ENCODE data around the gene BMPER. TPM values are rescaled to one million over a fixed set of nuclear protein-coding genes. Genes with fewer than 3 reads are reported as not detected.

Gene BMPER
- total RNA-seq, 4 donors from 2014 or later: 1.0 to 12.4 (median 6.1) TPM

DNA sequence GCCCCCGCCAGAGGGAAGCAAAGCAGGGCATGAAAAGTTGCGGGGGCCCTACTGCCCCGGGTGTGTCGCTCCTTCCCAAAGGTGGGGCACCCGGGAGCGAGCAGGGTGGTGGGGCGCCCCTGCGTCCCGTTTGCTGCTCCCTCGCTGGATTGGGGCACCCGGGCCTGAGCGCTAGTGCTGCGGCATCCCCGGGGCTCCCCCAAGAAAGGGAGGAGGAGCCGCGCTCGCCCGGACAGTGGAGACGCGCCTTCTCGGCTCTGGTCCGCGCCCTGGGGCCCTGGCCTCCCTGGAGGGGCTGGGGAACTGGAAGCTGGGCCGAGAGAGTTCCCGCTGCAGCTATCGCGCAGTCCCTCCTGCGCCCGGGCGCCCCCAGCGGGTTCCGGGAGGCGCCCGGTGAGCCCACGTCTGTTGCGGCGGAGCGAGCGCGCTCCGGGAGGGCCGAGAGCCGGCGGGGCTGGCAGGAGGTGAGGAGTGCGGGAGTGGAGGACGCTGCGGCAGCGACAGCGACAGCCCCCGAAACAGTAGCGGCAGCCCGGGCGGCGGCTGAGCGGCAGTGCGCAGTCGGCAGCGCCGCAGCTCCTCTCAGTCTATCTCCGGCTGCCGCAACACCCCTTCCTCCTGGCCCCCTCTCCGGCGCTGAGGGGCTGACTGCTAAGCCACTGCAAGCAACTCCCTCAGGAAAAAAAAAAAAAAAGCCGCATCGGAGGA, 504 bp upstream of the BMPER start:
- intact Hi-C loops (cut with DNase I; ENCODE audit: low total_unique reads): no loop called here
- Histone ChIP-seq H3K4me3 (peak overlapping the region; percentile 48 to 51), H3K36me3 (no peaks in the 10 kb centered on the region), H3K4me1 (peaks cover 0 to 5% of the 10 kb centered on the region in 2 donors), H3K27me3 (no peaks in the 10 kb centered on the region), H3K27ac (peak overlapping the region; percentile 56 to 66), H3K9me3 (no peaks in the 10 kb centered on the region)
- peak; percentile 33 to 56 for DNase-seq
- TF ChIP-seq, protein P1, sequence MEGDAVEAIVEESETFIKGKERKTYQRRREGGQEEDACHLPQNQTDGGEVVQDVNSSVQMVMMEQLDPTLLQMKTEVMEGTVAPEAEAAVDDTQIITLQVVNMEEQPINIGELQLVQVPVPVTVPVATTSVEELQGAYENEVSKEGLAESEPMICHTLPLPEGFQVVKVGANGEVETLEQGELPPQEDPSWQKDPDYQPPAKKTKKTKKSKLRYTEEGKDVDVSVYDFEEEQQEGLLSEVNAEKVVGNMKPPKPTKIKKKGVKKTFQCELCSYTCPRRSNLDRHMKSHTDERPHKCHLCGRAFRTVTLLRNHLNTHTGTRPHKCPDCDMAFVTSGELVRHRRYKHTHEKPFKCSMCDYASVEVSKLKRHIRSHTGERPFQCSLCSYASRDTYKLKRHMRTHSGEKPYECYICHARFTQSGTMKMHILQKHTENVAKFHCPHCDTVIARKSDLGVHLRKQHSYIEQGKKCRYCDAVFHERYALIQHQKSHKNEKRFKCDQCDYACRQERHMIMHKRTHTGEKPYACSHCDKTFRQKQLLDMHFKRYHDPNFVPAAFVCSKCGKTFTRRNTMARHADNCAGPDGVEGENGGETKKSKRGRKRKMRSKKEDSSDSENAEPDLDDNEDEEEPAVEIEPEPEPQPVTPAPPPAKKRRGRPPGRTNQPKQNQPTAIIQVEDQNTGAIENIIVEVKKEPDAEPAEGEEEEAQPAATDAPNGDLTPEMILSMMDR (IDR thresholded peaks at IDR 0.05): peak in 1 of 4 experiments; percentile 36
- peak in 1 of 2 donors; percentile 20 for TF ChIP-seq POLR2A (IDR thresholded peaks at IDR 0.05)

DNA sequence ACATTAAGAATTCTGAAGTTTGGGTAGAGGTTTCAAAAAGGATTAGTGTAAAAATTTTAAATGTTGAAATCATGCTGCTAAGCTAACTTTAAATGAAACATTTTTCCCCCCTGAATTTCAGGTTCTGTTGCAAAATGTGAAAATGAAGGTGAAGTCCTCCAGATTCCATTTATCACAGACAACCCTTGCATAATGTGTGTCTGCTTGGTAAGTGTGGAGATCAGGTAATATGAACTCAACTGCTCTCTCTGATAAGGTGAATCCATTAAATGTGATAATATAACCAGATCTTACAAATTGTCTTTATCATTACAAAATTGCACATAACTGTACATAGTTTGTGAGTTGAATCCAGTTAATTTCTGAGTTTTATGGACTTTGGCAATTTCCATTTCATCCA, 1.4 kb downstream of the BMPER start:
- Histone ChIP-seq H3K4me3 (no peak overlapping the region), H3K4me1 (peaks cover 0 to 5% of the 10 kb centered on the region in 2 donors), H3K9me3 (no peaks in the 10 kb centered on the region), H3K27ac (no peak overlapping the region), H3K27me3 (no peaks in the 10 kb centered on the region), H3K36me3 (no peaks in the 10 kb centered on the region)
- no peak for TF ChIP-seq POLR2A (IDR thresholded peaks at IDR 0.05)
- TF ChIP-seq, protein P1 (IDR thresholded peaks at IDR 0.05): no peak
- intact Hi-C loops (cut with DNase I; ENCODE audit: low total_unique reads): no loop called here
- DNase-seq: no peak

DNA sequence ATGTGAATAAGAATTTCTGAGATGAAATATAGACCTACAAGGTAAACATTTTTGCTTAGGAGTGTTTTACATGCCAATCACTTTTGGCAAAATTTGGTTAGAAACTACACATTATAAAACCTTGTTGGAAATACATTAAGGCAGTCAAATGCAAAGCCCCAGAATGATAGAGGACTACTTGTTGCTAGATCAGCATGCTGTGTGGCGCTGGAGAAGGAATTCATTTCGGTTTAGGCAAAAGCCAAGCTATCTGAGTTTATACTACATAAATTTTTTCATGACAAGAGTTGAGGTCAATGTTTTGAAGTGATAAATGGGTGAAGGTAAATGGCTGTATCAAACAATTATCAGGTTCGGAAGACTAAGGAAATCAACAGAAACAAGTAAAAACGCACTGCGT, 2.3 kb downstream of the BMPER start:
- intact Hi-C loops (cut with DNase I; ENCODE audit: low total_unique reads): no loop called here
- no peaks in the 10 kb centered on the region for H3K36me3 ChIP-seq
- H3K4me3 ChIP-seq: no peak overlapping the region
- no peak overlapping the region for H3K27ac ChIP-seq
- no peaks in the 10 kb centered on the region for H3K27me3 ChIP-seq
- TF ChIP-seq, protein P1 (IDR thresholded peaks at IDR 0.05): no peak
- DNase-seq: no peak
- no peaks in the 10 kb centered on the region for H3K9me3 ChIP-seq
- H3K4me1 ChIP-seq: peaks cover 0 to 5% of the 10 kb centered on the region in 2 donors

DNA sequence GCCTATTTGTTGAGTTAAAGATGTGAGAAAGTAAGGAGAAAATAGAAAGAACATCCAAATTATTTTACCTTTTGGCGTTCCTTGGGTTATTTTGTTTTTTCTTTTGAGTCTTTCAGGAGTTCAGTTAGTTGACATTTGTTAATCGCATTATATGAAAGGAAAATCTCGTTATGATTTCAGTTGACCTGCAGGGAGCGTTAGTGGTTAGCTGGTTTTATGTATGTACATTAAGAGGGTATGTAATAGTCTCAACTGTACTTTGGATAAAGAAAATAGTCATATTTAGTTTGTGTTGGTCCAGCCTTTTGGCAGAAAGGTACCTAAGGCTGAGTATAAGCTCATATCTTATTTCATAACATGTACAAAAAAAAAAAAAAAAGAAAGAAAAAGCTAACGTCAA, 4.0 kb downstream of the BMPER start:
- H3K4me1 ChIP-seq: peaks cover 0 to 5% of the 10 kb centered on the region in 2 donors
- TF ChIP-seq POLR2A (IDR thresholded peaks at IDR 0.05): no peak
- TF ChIP-seq, protein P1 (IDR thresholded peaks at IDR 0.05): no peak
- no peak overlapping the region for H3K4me3 ChIP-seq
- no peak overlapping the region for H3K27ac ChIP-seq
- intact Hi-C loops (cut with DNase I; ENCODE audit: low total_unique reads): no loop called here
- no peak for DNase-seq
- H3K36me3 ChIP-seq: no peaks in the 10 kb centered on the region
- no peaks in the 10 kb centered on the region for H3K27me3 ChIP-seq
- no peaks in the 10 kb centered on the region for H3K9me3 ChIP-seq

DNA sequence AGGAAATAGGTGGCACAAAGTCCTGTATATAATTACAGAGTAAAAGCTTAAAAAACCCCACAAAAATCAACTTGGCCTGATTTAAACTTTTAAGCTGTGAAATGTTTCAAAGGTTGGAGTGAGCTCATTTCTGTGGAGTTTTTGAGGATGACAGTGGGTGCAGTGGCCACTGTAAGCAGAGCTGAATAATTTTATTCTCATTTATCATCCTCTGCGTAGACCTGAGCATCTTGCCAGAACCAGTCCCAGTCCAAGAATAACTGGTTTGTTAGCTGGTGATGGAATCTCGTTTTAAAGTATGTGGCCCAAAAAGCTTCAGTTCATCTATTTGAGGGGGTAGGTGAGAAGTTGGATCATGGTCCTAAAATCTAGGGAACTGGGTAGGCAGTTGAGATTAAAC, 4.4 kb downstream of the BMPER start:
- no peaks in the 10 kb centered on the region for H3K36me3 ChIP-seq
- TF ChIP-seq, protein P1 (IDR thresholded peaks at IDR 0.05): no peak
- TF ChIP-seq POLR2A (IDR thresholded peaks at IDR 0.05): no peak
- intact Hi-C loops (cut with DNase I; ENCODE audit: low total_unique reads): no loop called here
- no peaks in the 10 kb centered on the region for H3K27me3 ChIP-seq
- DNase-seq: no peak
- H3K9me3 ChIP-seq: no peaks in the 10 kb centered on the region
- no peak overlapping the region for H3K4me3 ChIP-seq
- no peak overlapping the region for H3K27ac ChIP-seq
- peaks cover 0 to 5% of the 10 kb centered on the region in 2 donors for H3K4me1 ChIP-seq

Data from uterus (tissue), 4 donors.